IPS-18c (cell line): ENCODE results near the gene TLN1.
A peak's percentile ranks its signal among the peaks of the same experiment; 100 is the strongest.

Experiments used
- H3K4me3 ChIP-seq: 2 replicates; pipeline ENCODE4 v1.7.0; 2013; ENCODE audit warnings: low read depth, mild to moderate bottlenecking, low read length, moderate library complexity; ENCODE audit not compliant: insufficient read depth
- H3K9me3 ChIP-seq: one replicate; pipeline ENCODE4 v1.6.1; 2013; ENCODE audit warnings: mild to moderate bottlenecking, low read length, moderate library complexity; ENCODE audit not compliant: control insufficient read depth, insufficient read depth

The TLN1 gene

GRCh38 chr9:35650341-35651158 is 81.4 kb downstream of the TLN1 start, which contains the start of gene SIT1:
TSS of gene SIT1 (minus strand) at chr9:35650931. CDS start at chr9:35650853, 78 bp downstream.
- H3K9me3 ChIP-seq, result no peaks in the 10 kb centered on the region
- peak within 1 kb of the TSS; percentile 16; the same call in 1 of the 2 replicates for H3K4me3 ChIP-seq

GRCh38 chr9:35649431-35650340 is 82.3 kb downstream of the TLN1 start:
- H3K9me3 ChIP-seq, result no peaks in the 10 kb centered on the region
- no peak overlapping the region for H3K4me3 ChIP-seq
